Activated naive CD8-positive, alpha-beta T cell (primary cell): ENCODE data around the gene BRWD1.

Experiments
- H3K27ac Mint-ChIP-seq: one replicate; pipeline ENCODE4 v1.8.0; 2021; ENCODE audit warnings: mixed read lengths
- H3K27me3 Mint-ChIP-seq: one replicate; pipeline ENCODE4 v1.8.0; 2021; ENCODE audit warnings: mixed read lengths
- H3K36me3 Mint-ChIP-seq: one replicate; pipeline ENCODE4 v1.8.0; 2021; ENCODE audit warnings: mixed read lengths
- H3K4me1 Mint-ChIP-seq: one replicate; pipeline ENCODE4 v1.8.0; 2021; ENCODE audit warnings: low read depth, mixed read lengths
- H3K4me3 Mint-ChIP-seq: one replicate; pipeline ENCODE4 v1.8.0; 2021; ENCODE audit warnings: mild to moderate bottlenecking, mixed read lengths
- H3K9me3 Mint-ChIP-seq: one replicate; pipeline ENCODE4 v1.8.0; 2021; ENCODE audit warnings: low read depth, mixed read lengths

The BRWD1 gene

DNA sequence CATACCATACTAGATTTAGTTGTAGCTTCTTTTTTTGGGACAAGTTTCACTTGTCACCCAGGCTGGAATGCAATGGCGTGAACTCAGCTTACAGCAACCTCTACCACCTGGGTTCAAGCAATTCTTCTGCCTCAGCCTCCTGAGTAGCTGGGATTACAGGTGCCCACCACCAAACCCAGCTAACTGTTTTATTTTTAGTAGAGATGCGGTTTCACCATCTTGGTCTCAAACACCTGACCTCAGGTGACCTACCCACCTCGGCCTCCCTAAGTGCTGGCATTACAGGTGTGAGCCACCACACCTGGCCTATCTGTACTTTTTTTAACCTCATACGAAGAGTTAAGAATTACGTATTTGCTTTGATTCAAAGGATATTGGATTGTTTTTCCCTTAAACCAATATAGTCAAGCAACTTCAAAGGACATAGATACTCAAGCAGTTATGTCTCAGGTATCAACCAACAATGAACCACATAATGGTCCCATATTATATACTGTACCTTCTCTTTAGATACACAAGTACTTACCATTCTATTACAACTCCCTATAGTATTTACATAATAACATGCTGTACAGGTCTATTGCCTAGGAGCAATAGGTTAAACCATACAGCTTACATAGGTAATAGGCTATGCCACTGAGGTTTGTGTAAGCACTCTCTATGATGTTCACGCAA lies 28.0 kb upstream of the BRWD1 start:
- Mint-ChIP-seq H3K36me3 (peaks cover 21% of the 10 kb centered on the region), H3K27ac (no peak overlapping the region), H3K27me3 (no peaks in the 10 kb centered on the region), H3K4me3 (no peak overlapping the region), H3K4me1 (peaks cover 21% of the 10 kb centered on the region), H3K9me3 (no peaks in the 10 kb centered on the region)

- H3K27ac Mint-ChIP-seq, result no peak overlapping the region
- H3K36me3 Mint-ChIP-seq, result peaks cover 18% of the 10 kb centered on the region
- H3K4me1 Mint-ChIP-seq, result peaks cover 14% of the 10 kb centered on the region
- no peaks in the 10 kb centered on the region for H3K9me3 Mint-ChIP-seq
- no peaks in the 10 kb centered on the region for H3K27me3 Mint-ChIP-seq
- H3K4me3 Mint-ChIP-seq, result no peak overlapping the region
Observed at GRCh38 chr21:39340687-39341086, 27.3 kb upstream of the BRWD1 start.

DNA sequence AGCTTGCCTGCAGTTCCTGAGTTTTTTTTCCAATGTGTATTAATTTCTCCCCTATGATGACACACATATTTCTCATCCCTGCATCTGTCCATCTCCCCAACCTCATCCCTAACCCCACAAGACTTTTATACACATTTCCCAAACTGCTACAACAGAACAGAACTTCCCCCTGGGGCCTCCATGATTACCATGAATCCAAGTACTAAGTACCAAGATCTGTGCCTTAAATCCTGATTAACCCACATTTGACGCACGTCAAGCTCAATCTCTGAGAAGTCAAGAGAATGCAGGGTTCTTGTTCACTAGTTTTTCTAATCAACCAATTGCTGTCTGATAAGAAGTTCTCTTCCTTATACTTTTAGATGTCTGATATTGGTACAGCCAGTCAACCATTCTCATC lies 25.8 kb upstream of the BRWD1 start:
- Mint-ChIP-seq H3K27ac (no peak overlapping the region), H3K4me3 (no peak overlapping the region), H3K4me1 (peaks cover 5% of the 10 kb centered on the region), H3K36me3 (peaks cover 10% of the 10 kb centered on the region), H3K9me3 (no peaks in the 10 kb centered on the region), H3K27me3 (no peaks in the 10 kb centered on the region)

- H3K4me1 Mint-ChIP-seq, result no peaks in the 10 kb centered on the region
- no peak overlapping the region for H3K4me3 Mint-ChIP-seq
- H3K27me3 Mint-ChIP-seq, result no peaks in the 10 kb centered on the region
- H3K27ac Mint-ChIP-seq, result no peak overlapping the region
- no peaks in the 10 kb centered on the region for H3K36me3 Mint-ChIP-seq
- H3K9me3 Mint-ChIP-seq, result no peaks in the 10 kb centered on the region
Observed at GRCh38 chr21:39336457-39337008, 23.1 kb upstream of the BRWD1 start.

GRCh38 chr21:39334611-39335010 lies 21.2 kb upstream of the BRWD1 start:
- no peaks in the 10 kb centered on the region for H3K36me3 Mint-ChIP-seq
- H3K27ac Mint-ChIP-seq, result no peak overlapping the region
- H3K4me1 Mint-ChIP-seq, result no peaks in the 10 kb centered on the region
- H3K27me3 Mint-ChIP-seq, result no peaks in the 10 kb centered on the region
- no peaks in the 10 kb centered on the region for H3K9me3 Mint-ChIP-seq
- H3K4me3 Mint-ChIP-seq, result no peak overlapping the region

- Mint-ChIP-seq H3K27me3 (peaks cover 2% of the 10 kb centered on the region), H3K27ac (no peak overlapping the region)
Observed at GRCh38 chr21:39332175-39332574, 18.7 kb upstream of the BRWD1 start.

GRCh38 chr21:39330001-39330400 lies 16.6 kb upstream of the BRWD1 start:
- H3K9me3 Mint-ChIP-seq, result no peaks in the 10 kb centered on the region
- H3K4me3 Mint-ChIP-seq, result no peak overlapping the region
- no peak overlapping the region for H3K27ac Mint-ChIP-seq
- peaks cover 4% of the 10 kb centered on the region for H3K27me3 Mint-ChIP-seq
- no peaks in the 10 kb centered on the region for H3K4me1 Mint-ChIP-seq
- H3K36me3 Mint-ChIP-seq, result no peaks in the 10 kb centered on the region

More at GRCh38 chr21:39332175-39332574, 18.7 kb upstream of the BRWD1 start:
- H3K4me1 Mint-ChIP-seq, result no peaks in the 10 kb centered on the region
- no peaks in the 10 kb centered on the region for H3K9me3 Mint-ChIP-seq
- H3K36me3 Mint-ChIP-seq, result no peaks in the 10 kb centered on the region
- H3K4me3 Mint-ChIP-seq, result no peak overlapping the region

GRCh38 chr21:39327727-39328126 lies 14.3 kb upstream of the BRWD1 start:
- Mint-ChIP-seq H3K27me3 (peaks cover 4% of the 10 kb centered on the region), H3K27ac (no peak overlapping the region), H3K36me3 (no peaks in the 10 kb centered on the region), H3K4me1 (no peaks in the 10 kb centered on the region), H3K9me3 (no peaks in the 10 kb centered on the region), H3K4me3 (no peak overlapping the region)

- Mint-ChIP-seq H3K9me3 (no peaks in the 10 kb centered on the region), H3K4me3 (no peak overlapping the region), H3K36me3 (no peaks in the 10 kb centered on the region), H3K27ac (no peak overlapping the region), H3K4me1 (no peaks in the 10 kb centered on the region), H3K27me3 (peaks cover 4% of the 10 kb centered on the region)
Observed at GRCh38 chr21:39326607-39327307, 13.3 kb upstream of the BRWD1 start.

- H3K36me3 Mint-ChIP-seq, result no peaks in the 10 kb centered on the region
- H3K27ac Mint-ChIP-seq, result no peak overlapping the region
- no peak overlapping the region for H3K4me3 Mint-ChIP-seq
- H3K9me3 Mint-ChIP-seq, result no peaks in the 10 kb centered on the region
- peaks cover 4% of the 10 kb centered on the region for H3K27me3 Mint-ChIP-seq
- no peaks in the 10 kb centered on the region for H3K4me1 Mint-ChIP-seq
Observed at GRCh38 chr21:39325458-39325857, 12.0 kb upstream of the BRWD1 start.

DNA sequence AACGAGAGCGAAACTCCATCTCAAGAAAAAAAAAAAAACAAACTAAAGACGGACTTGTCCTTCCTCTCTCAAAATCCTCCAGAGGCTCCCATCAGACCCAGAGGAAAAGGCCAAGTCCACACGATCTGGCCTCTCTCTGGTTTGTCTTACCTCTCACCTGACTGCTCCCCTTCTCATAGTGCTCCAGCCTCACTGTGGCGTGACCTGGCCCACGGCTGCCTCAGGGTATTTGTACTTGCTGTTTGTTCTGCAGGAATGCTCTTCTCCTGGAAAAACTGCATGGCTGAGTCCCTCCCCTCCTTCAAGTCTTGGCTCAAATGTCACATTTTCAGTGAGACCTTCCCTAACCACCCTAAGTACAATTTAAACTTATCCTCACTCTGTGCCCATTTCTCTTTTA lies 8.0 kb upstream of the BRWD1 start:
- Mint-ChIP-seq H3K36me3 (no peaks in the 10 kb centered on the region), H3K27ac (no peak overlapping the region), H3K9me3 (no peaks in the 10 kb centered on the region), H3K27me3 (peaks cover 1% of the 10 kb centered on the region), H3K4me1 (peaks cover 1% of the 10 kb centered on the region), H3K4me3 (no peak overlapping the region)

GRCh38 chr21:39319814-39320332 lies 6.4 kb upstream of the BRWD1 start:
- H3K36me3 Mint-ChIP-seq, result no peaks in the 10 kb centered on the region
- H3K27ac Mint-ChIP-seq, result no peak overlapping the region
- no peaks in the 10 kb centered on the region for H3K9me3 Mint-ChIP-seq
- no peak overlapping the region for H3K4me3 Mint-ChIP-seq
- peaks cover 12% of the 10 kb centered on the region for H3K4me1 Mint-ChIP-seq
- no peaks in the 10 kb centered on the region for H3K27me3 Mint-ChIP-seq

- Mint-ChIP-seq H3K27ac (no peak overlapping the region), H3K36me3 (no peaks in the 10 kb centered on the region), H3K4me3 (no peak overlapping the region), H3K9me3 (no peaks in the 10 kb centered on the region), H3K4me1 (peaks cover 16% of the 10 kb centered on the region), H3K27me3 (no peaks in the 10 kb centered on the region)
Observed at GRCh38 chr21:39319251-39319756, 5.9 kb upstream of the BRWD1 start.

DNA sequence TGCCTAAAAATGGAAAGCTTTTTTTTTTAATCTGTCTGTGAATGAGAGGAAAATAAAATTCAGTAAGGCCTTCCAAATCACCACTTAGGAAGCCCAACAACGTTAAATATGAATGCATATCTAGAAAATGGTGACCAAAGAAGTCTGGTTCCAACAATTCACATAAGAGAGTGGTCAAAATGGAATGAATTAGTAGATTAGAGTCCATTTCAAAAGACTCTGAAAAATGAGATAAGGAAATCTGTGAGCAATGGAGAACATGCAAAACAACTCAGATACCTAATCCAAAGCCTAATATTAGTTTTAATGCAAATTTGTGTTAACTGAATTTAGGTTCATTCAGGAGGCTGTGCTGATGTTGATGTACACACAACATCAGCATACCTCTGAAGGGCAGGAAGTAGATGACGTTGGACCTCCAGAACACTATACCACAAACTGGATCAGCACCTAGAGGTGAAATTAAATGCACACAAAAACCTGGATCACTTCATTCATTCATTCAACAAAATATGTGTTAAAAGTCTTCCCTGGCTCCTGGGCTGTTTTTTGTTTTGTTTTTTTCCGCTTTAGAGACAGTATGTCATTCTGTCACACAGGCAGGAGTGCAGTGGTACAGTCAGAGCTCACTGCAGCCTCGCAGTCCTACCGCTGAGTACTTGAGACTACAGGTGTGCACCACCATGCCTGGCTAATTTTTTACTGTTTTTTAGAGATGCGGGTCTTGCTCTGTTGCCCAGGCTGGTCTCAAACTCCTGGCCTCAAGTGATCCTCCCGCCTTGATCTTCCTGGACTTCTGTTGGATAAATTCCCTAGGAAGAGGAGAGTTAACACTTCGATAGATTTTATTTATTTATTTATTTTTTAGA lies 4.9 kb upstream of the BRWD1 start:
- H3K9me3 Mint-ChIP-seq, result no peaks in the 10 kb centered on the region
- H3K36me3 Mint-ChIP-seq, result no peaks in the 10 kb centered on the region
- no peak overlapping the region for H3K4me3 Mint-ChIP-seq
- H3K27ac Mint-ChIP-seq, result no peak overlapping the region
- H3K4me1 Mint-ChIP-seq, result peaks cover 18% of the 10 kb centered on the region
- H3K27me3 Mint-ChIP-seq, result no peaks in the 10 kb centered on the region
